GM18520 (cell line): ENCODE results near the gene SNX30.

Experiments used
- ATAC-seq: cut with Tn5 transposase; IDR thresholded peaks from one replicate; pipeline ENCODE4 v1.9.1; 2021; ENCODE audit not compliant: unreplicated experiment

Gene SNX30

GRCh38 chr9:112917047-112917986 is 166.8 kb downstream of the SNX30 start:
- ATAC-seq, result no peak

- no peak for ATAC-seq
These were observed 167.4 kb downstream of the SNX30 start for GRCh38 chr9:112917987-112918362.

GRCh38 chr9:112921549-112921948 is 171.0 kb downstream of the SNX30 start:
- ATAC-seq, result no peak
